Effector memory CD4-positive, alpha-beta T cell (primary cell): ENCODE data around the gene DOK5.
"Not testable (repeated sequence)": the region's sequence is repeated elsewhere in the genome, so short reads cannot be mapped to it uniquely, and the experiment has no call there.

Source experiments
- DNase-seq, 3 donors: peaks; one replicate each; pipeline ENCODE4 v3.0.0-alpha.2; 2020
- H3K27ac ChIP-seq: 2 replicates; pipeline ENCODE4 v1.7.0; 2013; ENCODE audit warnings: mild to moderate bottlenecking, low read length, moderate library complexity; ENCODE audit not compliant: insufficient read depth, poor library complexity, severe bottlenecking
- H3K27me3 ChIP-seq: replicated peaks from 2 replicates; pipeline ENCODE4 v1.7.0; 2013; ENCODE audit warnings: mild to moderate bottlenecking, low read length; ENCODE audit not compliant: insufficient read depth, control insufficient read depth, poor library complexity, severe bottlenecking
- H3K36me3 ChIP-seq: 2 replicates; pipeline ENCODE4 v1.7.0; 2013; ENCODE audit warnings: mild to moderate bottlenecking, low read length, moderate library complexity; ENCODE audit not compliant: control insufficient read depth, insufficient read depth
- H3K4me1 ChIP-seq: 2 replicates; pipeline ENCODE4 v1.7.0; 2013; ENCODE audit warnings: low read length, mild to moderate bottlenecking; ENCODE audit not compliant: control insufficient read depth, insufficient read depth, poor library complexity, severe bottlenecking
- H3K4me3 ChIP-seq: 2 replicates; pipeline ENCODE4 v1.7.0; 2013; ENCODE audit warnings: low read length, low read depth, mild to moderate bottlenecking; ENCODE audit not compliant: insufficient read depth, poor library complexity, severe bottlenecking
- H3K9me3 ChIP-seq: 2 replicates; pipeline ENCODE4 v1.7.0; 2013; ENCODE audit warnings: mild to moderate bottlenecking, low read length, moderate library complexity; ENCODE audit not compliant: control insufficient read depth
- total RNA-seq, 3 donors: gene quantifications; one replicate each; lab custom pipeline; 2026; lab: John Stamatoyannopoulos, UW

DOK5 gene
- total RNA-seq: 0 to 0.09 (median 0) reads per million in 3 donors

- no peaks in the 10 kb centered on the region for H3K36me3 ChIP-seq
- H3K9me3 ChIP-seq: no peaks in the 10 kb centered on the region
- H3K27ac ChIP-seq: no peak within 1 kb of the TSS
- DNase-seq: no peak
- H3K4me1 ChIP-seq: no peaks in the 10 kb centered on the region
- no peak within 1 kb of the TSS for H3K4me3 ChIP-seq
- peaks cover 8% of the 10 kb centered on the region for H3K27me3 ChIP-seq
Measured at GRCh38 chr20:54475334-54476168, at the start of gene DOK5. DOK5 (plus strand) TSS chr20:54475593; CDS start chr20:54475947, 354 bp downstream.

- H3K9me3 ChIP-seq: no peaks in the 10 kb centered on the region
- no peaks in the 10 kb centered on the region for H3K4me1 ChIP-seq
- H3K27me3 ChIP-seq: no peaks in the 10 kb centered on the region
- no peaks in the 10 kb centered on the region for H3K36me3 ChIP-seq
- no peak overlapping the region for H3K27ac ChIP-seq
- DNase-seq: no peak
- no peak overlapping the region for H3K4me3 ChIP-seq
Measured at GRCh38 chr20:54429364-54429763, 46.0 kb upstream of the DOK5 start.

- no peaks in the 10 kb centered on the region for H3K9me3 ChIP-seq
- no peak for DNase-seq
- H3K27ac ChIP-seq: no peak overlapping the region
- H3K36me3 ChIP-seq: no peaks in the 10 kb centered on the region
- H3K4me3 ChIP-seq: no peak overlapping the region
- H3K4me1 ChIP-seq: no peaks in the 10 kb centered on the region
- H3K27me3 ChIP-seq: no peaks in the 10 kb centered on the region
Measured at GRCh38 chr20:54431156-54431944, 44.0 kb upstream of the DOK5 start.

- no peaks in the 10 kb centered on the region for H3K9me3 ChIP-seq
- no peak overlapping the region for H3K4me3 ChIP-seq
- H3K4me1 ChIP-seq: no peaks in the 10 kb centered on the region
- H3K36me3 ChIP-seq: no peaks in the 10 kb centered on the region
- H3K27ac ChIP-seq: no peak overlapping the region
- no peaks in the 10 kb centered on the region for H3K27me3 ChIP-seq
- no peak for DNase-seq
Measured at GRCh38 chr20:54432966-54433365, 42.4 kb upstream of the DOK5 start.

- Histone ChIP-seq H3K27ac (no peak overlapping the region), H3K4me1 (no peaks in the 10 kb centered on the region), H3K4me3 (no peak overlapping the region), H3K9me3 (no peaks in the 10 kb centered on the region), H3K27me3 (no peaks in the 10 kb centered on the region), H3K36me3 (no peaks in the 10 kb centered on the region)
- DNase-seq: no peak
Measured at GRCh38 chr20:54433636-54434035, 41.8 kb upstream of the DOK5 start.

GRCh38 chr20:54434196-54434595, 41.2 kb upstream of the DOK5 start:
- Histone ChIP-seq H3K4me3 (no peak overlapping the region), H3K27ac (no peak overlapping the region), H3K36me3 (no peaks in the 10 kb centered on the region), H3K4me1 (no peaks in the 10 kb centered on the region), H3K9me3 (no peaks in the 10 kb centered on the region), H3K27me3 (no peaks in the 10 kb centered on the region)
- DNase-seq: no peak

GRCh38 chr20:54435015-54435414, 40.4 kb upstream of the DOK5 start:
- no peak overlapping the region for H3K4me3 ChIP-seq
- H3K27ac ChIP-seq: no peak overlapping the region
- no peak for DNase-seq
- no peaks in the 10 kb centered on the region for H3K9me3 ChIP-seq
- H3K4me1 ChIP-seq: no peaks in the 10 kb centered on the region
- H3K27me3 ChIP-seq: no peaks in the 10 kb centered on the region
- H3K36me3 ChIP-seq: no peaks in the 10 kb centered on the region

GRCh38 chr20:54436410-54436809, 39.0 kb upstream of the DOK5 start:
- not testable (repeated sequence) for H3K27ac ChIP-seq, H3K27me3 ChIP-seq, H3K9me3 ChIP-seq, H3K36me3 ChIP-seq, H3K4me3 ChIP-seq, DNase-seq, H3K4me1 ChIP-seq

GRCh38 chr20:54438166-54438565, 37.2 kb upstream of the DOK5 start:
- no peaks in the 10 kb centered on the region for H3K36me3 ChIP-seq
- DNase-seq: no peak
- no peaks in the 10 kb centered on the region for H3K4me1 ChIP-seq
- no peaks in the 10 kb centered on the region for H3K9me3 ChIP-seq
- H3K4me3 ChIP-seq: no peak overlapping the region
- H3K27ac ChIP-seq: no peak overlapping the region
- no peaks in the 10 kb centered on the region for H3K27me3 ChIP-seq

GRCh38 chr20:54450207-54450606, 25.2 kb upstream of the DOK5 start:
- no peaks in the 10 kb centered on the region for H3K27me3 ChIP-seq
- H3K4me3 ChIP-seq: no peak overlapping the region
- no peaks in the 10 kb centered on the region for H3K36me3 ChIP-seq
- H3K4me1 ChIP-seq: no peaks in the 10 kb centered on the region
- DNase-seq: no peak
- no peaks in the 10 kb centered on the region for H3K9me3 ChIP-seq
- H3K27ac ChIP-seq: no peak overlapping the region
